IPS-18c (cell line): ENCODE measurements around the gene STEAP1.
"Not testable (repeated sequence)": the region's sequence is repeated elsewhere in the genome, so short reads cannot be mapped to it uniquely, and the experiment has no call there.

Experiments used
- H3K4me3 ChIP-seq: 2 replicates; pipeline ENCODE4 v1.7.0; 2013; ENCODE audit warnings: low read depth, mild to moderate bottlenecking, low read length, moderate library complexity; ENCODE audit not compliant: insufficient read depth
- H3K9me3 ChIP-seq: one replicate; pipeline ENCODE4 v1.6.1; 2013; ENCODE audit warnings: mild to moderate bottlenecking, low read length, moderate library complexity; ENCODE audit not compliant: control insufficient read depth, insufficient read depth

Gene STEAP1

GRCh38 chr7:90167361-90167760 lies 13.1 kb downstream of the STEAP1 start:
- Histone ChIP-seq H3K4me3 (no peak overlapping the region), H3K9me3 (no peaks in the 10 kb centered on the region)

- Histone ChIP-seq H3K9me3 (no peaks in the 10 kb centered on the region), H3K4me3 (no peak overlapping the region)
These were observed 15.6 kb downstream of the STEAP1 start for GRCh38 chr7:90169891-90170290.

GRCh38 chr7:90172121-90172520 lies 17.9 kb downstream of the STEAP1 start:
- H3K4me3 ChIP-seq, result no peak overlapping the region
- H3K9me3 ChIP-seq, result no peaks in the 10 kb centered on the region

- Histone ChIP-seq H3K9me3 (no peaks in the 10 kb centered on the region), H3K4me3 (no peak overlapping the region)
These were observed 18.4 kb downstream of the STEAP1 start for GRCh38 chr7:90172624-90173023.

GRCh38 chr7:90173127-90173844 lies 19.0 kb downstream of the STEAP1 start:
- H3K9me3 ChIP-seq, result no peaks in the 10 kb centered on the region
- no peak overlapping the region for H3K4me3 ChIP-seq

- Histone ChIP-seq H3K9me3 (no peaks in the 10 kb centered on the region), H3K4me3 (no peak overlapping the region)
These were observed 21.4 kb downstream of the STEAP1 start for GRCh38 chr7:90175667-90176066.

- H3K9me3 ChIP-seq, result no peaks in the 10 kb centered on the region
- H3K4me3 ChIP-seq, result no peak overlapping the region
These were observed 21.9 kb downstream of the STEAP1 start for GRCh38 chr7:90176195-90176594.

- Histone ChIP-seq H3K4me3 (no peak overlapping the region), H3K9me3 (no peaks in the 10 kb centered on the region)
These were observed 23.9 kb downstream of the STEAP1 start for GRCh38 chr7:90178166-90178565.

- no peak overlapping the region for H3K4me3 ChIP-seq
- H3K9me3 ChIP-seq, result no peaks in the 10 kb centered on the region
These were observed 24.5 kb downstream of the STEAP1 start for GRCh38 chr7:90178679-90179278.

GRCh38 chr7:90180011-90180585 lies 25.8 kb downstream of the STEAP1 start:
- Histone ChIP-seq H3K4me3 (no peak overlapping the region), H3K9me3 (no peaks in the 10 kb centered on the region)

GRCh38 chr7:90180649-90181048 lies 26.4 kb downstream of the STEAP1 start:
- Histone ChIP-seq H3K4me3 (no peak overlapping the region), H3K9me3 (no peaks in the 10 kb centered on the region)

- no peak overlapping the region for H3K4me3 ChIP-seq
- no peaks in the 10 kb centered on the region for H3K9me3 ChIP-seq
These were observed 27.2 kb downstream of the STEAP1 start for GRCh38 chr7:90181485-90181884.

GRCh38 chr7:90186290-90186689 lies 32.0 kb downstream of the STEAP1 start:
- H3K4me3 ChIP-seq, H3K9me3 ChIP-seq: not testable (repeated sequence)

GRCh38 chr7:90187507-90188050 lies 33.3 kb downstream of the STEAP1 start:
- no peaks in the 10 kb centered on the region for H3K9me3 ChIP-seq
- no peak overlapping the region for H3K4me3 ChIP-seq

- no peaks in the 10 kb centered on the region for H3K9me3 ChIP-seq
- no peak overlapping the region for H3K4me3 ChIP-seq
These were observed 34.0 kb downstream of the STEAP1 start for GRCh38 chr7:90188281-90188680.

- Histone ChIP-seq H3K9me3 (peaks cover 2% of the 10 kb centered on the region), H3K4me3 (no peak overlapping the region; the same call in 1 of the 2 replicates)
These were observed 36.7 kb downstream of the STEAP1 start for GRCh38 chr7:90190995-90191394.

- H3K9me3 ChIP-seq, result peaks cover 2% of the 10 kb centered on the region
- H3K4me3 ChIP-seq, result no peak overlapping the region
These were observed 37.4 kb downstream of the STEAP1 start for GRCh38 chr7:90191648-90192047.
